Suprapubic skin (tissue), 4 donors: ENCODE measurements around the gene CDYL2. TPM values are rescaled to one million over a fixed set of nuclear protein-coding genes. Genes with fewer than 3 reads are reported as not detected.

Source experiments
- DNase-seq, 2 donors: peaks; one replicate each; pipeline ENCODE4 v3.0.0-alpha.2; 2019; ENCODE audit warnings: low spot score in 2 of 2
- H3K27ac ChIP-seq: fragments of 200-600 bp; sonication (generic); one replicate; pipeline ENCODE4 v1.5.1; 2019
- H3K27me3 ChIP-seq: fragments of 200-600 bp; sonication (generic); one replicate; pipeline ENCODE4 v1.5.1; 2019
- H3K36me3 ChIP-seq: fragments of 200-600 bp; sonication (generic); one replicate; pipeline ENCODE4 v1.5.1; 2019
- H3K4me1 ChIP-seq: fragments of 200-600 bp; sonication (generic); one replicate; pipeline ENCODE4 v1.5.1; 2019
- H3K4me3 ChIP-seq: fragments of 200-600 bp; sonication (generic); one replicate; pipeline ENCODE4 v1.5.1; 2019; ENCODE audit warnings: mild to moderate bottlenecking
- H3K9me3 ChIP-seq: fragments of 200-600 bp; sonication (generic); one replicate; pipeline ENCODE4 v1.5.1; 2019
- CTCF ChIP-seq, 2 donors: fragments of 200-600 bp in 1 of 2; fragments of 450-650 bp in 1 of 2; sonication (generic) in 1 of 2; IDR thresholded peaks; one replicate each; pipeline ENCODE4 v1.5.1; 2016 to 2019; ENCODE audit warnings: antibody characterized with exemption in 2 of 2, mild to moderate bottlenecking in 1 of 2, moderate library complexity in 1 of 2
- EP300 ChIP-seq: sonication (generic); formaldehyde crosslinking; IDR thresholded peaks from one replicate; pipeline ENCODE4 v1.6.1; 2017; ENCODE audit warnings: antibody characterized with exemption
- POLR2A ChIP-seq, 2 donors: fragments of 450-650 bp; IDR thresholded peaks; one replicate each; pipeline ENCODE4 v1.6.1; 2017; ENCODE audit warnings: antibody characterized with exemption in 2 of 2, mild to moderate bottlenecking in 2 of 2, moderate library complexity in 2 of 2
- POLR2AphosphoS5 ChIP-seq, 3 donors: sonication (generic); formaldehyde crosslinking; IDR thresholded peaks; one replicate each; pipeline ENCODE4 v1.6.1; 2017; ENCODE audit warnings: antibody characterized with exemption in 3 of 3
- WGBS: methylation state at CpG from one replicate; pipeline ENCODE4 v1.1.5; 2018; 5-methylcytosine and 5-hydroxymethylcytosine counted together
- total RNA-seq, 4 donors: library from RNA; depleted of rRNA; stranded (reverse); fragments of >200 nt; gene quantifications; one replicate each; pipeline ENCODE4 v1.1.0, GENCODE V29; 2016

CDYL2 gene
- total RNA-seq: 1 to 10 TPM; 2.8 to 8.2 (median 3.9) TPM

GRCh38 chr16:80804526-80805383, at the start of gene CDYL2:
Gene CDYL2 (minus strand): TSS chr16:80804598. CDS start chr16:80804173, 425 bp downstream.
- TF ChIP-seq POLR2A (IDR thresholded peaks at IDR 0.05) (no peak), POLR2AphosphoS5 (IDR thresholded peaks at IDR 0.05) (no peak), CTCF (IDR thresholded peaks at IDR 0.05) (no peak), EP300 (no peak)
- peak in 1 of 2 donors; percentile 74 for DNase-seq
- WGBS: 54% methylated on average over 6 of the region's 63 CpGs

GRCh38 chr16:80852261-80852872, 48.0 kb upstream of the CDYL2 start:
- H3K4me3 ChIP-seq: no peak overlapping the region
- H3K9me3 ChIP-seq: no peaks in the 10 kb centered on the region
- no peaks in the 10 kb centered on the region for H3K36me3 ChIP-seq
- 94% methylated on average over 5 of the region's 5 CpGs for WGBS
- H3K27ac ChIP-seq: no peak overlapping the region
- no peak for DNase-seq
- H3K4me1 ChIP-seq: no peaks in the 10 kb centered on the region
- TF ChIP-seq POLR2AphosphoS5 (IDR thresholded peaks at IDR 0.05): no peak
- TF ChIP-seq CTCF (IDR thresholded peaks at IDR 0.05): no peak
- TF ChIP-seq POLR2A (IDR thresholded peaks at IDR 0.05): no peak
- no peak for TF ChIP-seq EP300
- no peaks in the 10 kb centered on the region for H3K27me3 ChIP-seq

More at GRCh38 chr16:80804526-80805383, at the start of gene CDYL2:
- H3K27ac ChIP-seq: no peak within 1 kb of the TSS
- H3K36me3 ChIP-seq: no peaks in the 10 kb centered on the region
- peak within 1 kb of the TSS; percentile 58 for H3K4me3 ChIP-seq
- peaks cover 9% of the 10 kb centered on the region for H3K4me1 ChIP-seq
- no peaks in the 10 kb centered on the region for H3K9me3 ChIP-seq
- H3K27me3 ChIP-seq: no peaks in the 10 kb centered on the region

- no peak for DNase-seq
- Histone ChIP-seq H3K36me3 (no peaks in the 10 kb centered on the region), H3K9me3 (no peaks in the 10 kb centered on the region), H3K4me1 (no peaks in the 10 kb centered on the region), H3K27me3 (no peaks in the 10 kb centered on the region), H3K4me3 (no peak overlapping the region), H3K27ac (no peak overlapping the region)
- TF ChIP-seq POLR2A (IDR thresholded peaks at IDR 0.05) (no peak), POLR2AphosphoS5 (IDR thresholded peaks at IDR 0.05) (no peak), EP300 (no peak), CTCF (IDR thresholded peaks at IDR 0.05) (no peak)
- WGBS: 72% methylated on average over 6 of the region's 6 CpGs
Observed at GRCh38 chr16:80851831-80852230, 47.4 kb upstream of the CDYL2 start.

- Histone ChIP-seq H3K36me3 (no peaks in the 10 kb centered on the region), H3K4me1 (no peaks in the 10 kb centered on the region), H3K9me3 (no peaks in the 10 kb centered on the region), H3K27me3 (no peaks in the 10 kb centered on the region), H3K27ac (no peak overlapping the region), H3K4me3 (no peak overlapping the region)
- DNase-seq: no peak
- TF ChIP-seq POLR2A (IDR thresholded peaks at IDR 0.05) (no peak), EP300 (no peak), POLR2AphosphoS5 (IDR thresholded peaks at IDR 0.05) (no peak), CTCF (IDR thresholded peaks at IDR 0.05) (no peak)
Observed at GRCh38 chr16:80850757-80851156, 46.4 kb upstream of the CDYL2 start.

- peaks cover 5% of the 10 kb centered on the region for H3K9me3 ChIP-seq
- H3K4me3 ChIP-seq: no peak overlapping the region
- 84% methylated on average over 1 of the region's 1 CpG for WGBS
- no peaks in the 10 kb centered on the region for H3K36me3 ChIP-seq
- H3K4me1 ChIP-seq: no peaks in the 10 kb centered on the region
- TF ChIP-seq EP300: no peak
- TF ChIP-seq CTCF (IDR thresholded peaks at IDR 0.05): no peak
- no peak for TF ChIP-seq POLR2A (IDR thresholded peaks at IDR 0.05)
- no peak for TF ChIP-seq POLR2AphosphoS5 (IDR thresholded peaks at IDR 0.05)
- no peak for DNase-seq
- H3K27ac ChIP-seq: no peak overlapping the region
- H3K27me3 ChIP-seq: no peaks in the 10 kb centered on the region
Observed at GRCh38 chr16:80848862-80849261, 44.5 kb upstream of the CDYL2 start.
